Activated T-cell treated with anti-CD3 and anti-CD28 coated beads, Interleukin-2, amount 50 U/mL, for 1 hour (primary cell): Measurements from ENCODE around the gene CTAGE9.
"Not testable (repeated sequence)": the region's sequence is repeated elsewhere in the genome, so short reads cannot be mapped to it uniquely, and the experiment has no call there.

Experiments used
- DNase-seq: peaks from one replicate; pipeline ENCODE4 v3.0.0-alpha.2; 2020

CTAGE9 gene

DNA sequence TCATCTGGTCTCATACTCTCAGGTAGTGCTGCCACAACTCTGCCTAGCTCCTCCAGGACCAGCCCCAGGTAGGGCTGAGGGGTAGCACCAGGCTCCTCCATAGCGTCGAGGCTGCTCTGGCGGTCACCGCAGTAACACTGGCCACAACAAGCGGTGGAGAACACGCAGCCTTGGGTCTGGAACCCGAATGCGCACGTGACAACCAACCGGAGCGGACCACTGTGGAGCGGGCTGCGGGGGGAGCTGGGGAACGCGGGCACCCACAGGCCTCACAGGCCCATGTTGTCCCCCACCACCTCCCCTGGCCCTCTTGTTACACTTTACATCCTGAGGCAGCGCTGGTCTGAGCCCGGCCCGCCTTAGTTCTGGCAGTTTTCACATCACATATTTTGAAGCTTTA is at the start of gene CTAGE9:
CTAGE9 (minus strand) TSS at position 101 of the 400 bp plus-strand sequence; CDS start at position 101, 0 bp downstream.
- DNase-seq: not testable (repeated sequence)

DNA sequence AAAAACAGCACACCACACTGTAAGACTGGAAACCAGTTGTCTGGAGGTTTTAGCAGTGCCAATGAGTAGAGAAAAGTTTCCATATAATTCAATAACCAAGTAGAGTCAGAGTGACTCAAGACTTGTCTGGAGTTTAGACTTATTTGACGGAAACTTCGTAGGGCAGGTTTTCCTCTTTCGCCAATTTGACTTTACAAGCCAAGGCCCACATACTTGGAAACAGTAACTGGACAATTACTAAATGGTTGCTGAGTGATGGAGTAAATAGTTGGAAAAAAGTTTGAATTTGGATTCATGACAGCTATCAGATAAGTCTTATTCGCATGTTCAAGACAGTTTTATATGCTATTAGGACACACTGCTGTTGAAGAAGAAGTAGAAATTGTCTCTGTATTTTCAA is 48.1 kb upstream of the CTAGE9 start:
- no peak for DNase-seq

DNA sequence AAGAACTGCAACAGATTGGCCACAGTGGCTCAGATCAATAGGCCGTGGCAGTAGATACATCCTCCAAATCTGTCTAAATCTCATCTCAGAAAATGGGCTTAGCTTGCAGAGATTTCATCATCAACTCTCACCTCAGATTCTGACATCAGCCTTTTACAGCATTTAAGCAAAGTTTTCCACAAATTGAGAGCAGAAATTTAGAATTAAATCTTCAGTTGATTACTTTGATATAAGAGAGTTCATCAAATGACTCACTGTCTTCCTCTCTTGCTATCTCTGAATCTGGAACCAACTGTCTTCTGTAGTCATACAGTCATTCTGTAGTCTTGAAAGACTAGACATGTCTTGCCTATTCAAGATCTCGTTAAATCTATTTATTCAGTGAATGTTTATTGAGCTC is 45.2 kb upstream of the CTAGE9 start:
- no peak for DNase-seq

- no peak for DNase-seq
Measured at GRCh38 chr6:131755597-131755996, 44.8 kb upstream of the CTAGE9 start.

- no peak for DNase-seq
Measured at GRCh38 chr6:131754715-131755567, 44.1 kb upstream of the CTAGE9 start.

- no peak for DNase-seq
Measured at GRCh38 chr6:131754088-131754487, 43.3 kb upstream of the CTAGE9 start.

DNA sequence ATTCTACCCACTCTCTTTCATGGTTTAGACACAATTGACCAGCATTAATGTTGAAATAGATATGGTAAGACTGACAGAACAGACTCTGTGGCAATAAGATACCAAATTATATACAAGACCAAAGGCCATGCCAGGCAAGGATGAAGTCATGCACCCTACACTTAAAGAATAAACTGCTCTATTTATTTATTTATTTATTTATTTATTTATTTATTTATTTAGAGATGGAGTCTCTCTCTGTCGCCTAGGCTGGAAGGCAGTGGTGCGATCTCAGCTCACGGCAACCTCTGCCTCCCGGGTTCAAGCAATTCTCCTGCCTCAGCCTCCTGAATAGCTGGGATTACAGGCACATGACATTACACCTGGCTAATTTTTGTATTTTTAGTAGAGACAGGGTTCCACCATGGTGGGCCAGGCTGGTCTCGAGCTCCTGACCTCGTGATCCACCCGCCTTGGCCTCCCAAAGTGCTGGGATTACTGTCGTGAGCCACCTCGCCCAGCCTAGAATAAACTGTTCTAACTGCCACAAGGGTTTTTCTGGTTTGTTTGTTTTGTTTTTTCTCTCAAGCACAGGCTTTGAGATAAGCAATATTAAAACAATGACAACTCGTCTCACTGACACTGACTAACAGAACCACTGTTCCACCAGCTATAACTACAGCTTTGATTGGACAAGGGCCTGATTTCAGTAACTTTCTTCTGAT is 40.3 kb upstream of the CTAGE9 start:
- not testable (repeated sequence) for DNase-seq

- DNase-seq: no peak
Measured at GRCh38 chr6:131749023-131749422, 38.2 kb upstream of the CTAGE9 start.

DNA sequence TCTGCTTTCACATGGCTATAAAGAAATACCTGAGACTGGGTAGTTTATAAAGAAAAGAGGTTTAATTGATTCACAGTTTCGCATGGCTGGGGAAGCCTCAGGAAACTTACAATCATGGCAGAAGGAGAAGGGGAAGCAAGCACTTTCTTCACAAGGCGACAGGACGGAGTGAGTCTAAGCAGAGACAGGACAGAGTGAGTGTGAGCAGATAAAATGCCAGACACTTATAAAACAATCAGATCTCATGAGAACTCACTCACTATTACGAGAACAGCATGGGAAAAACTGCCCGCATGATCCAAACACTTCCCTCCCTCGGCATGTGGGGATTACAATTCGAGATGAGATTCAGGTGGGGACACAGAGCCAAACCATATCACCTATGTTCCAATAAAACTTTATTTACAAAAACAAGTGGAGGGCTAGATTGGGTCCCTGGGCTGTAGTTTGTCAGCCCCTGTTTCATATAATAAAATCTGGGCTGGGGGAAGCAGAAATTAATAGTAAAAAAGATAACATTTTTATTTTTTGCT is 37.1 kb upstream of the CTAGE9 start:
- DNase-seq: no peak

DNA sequence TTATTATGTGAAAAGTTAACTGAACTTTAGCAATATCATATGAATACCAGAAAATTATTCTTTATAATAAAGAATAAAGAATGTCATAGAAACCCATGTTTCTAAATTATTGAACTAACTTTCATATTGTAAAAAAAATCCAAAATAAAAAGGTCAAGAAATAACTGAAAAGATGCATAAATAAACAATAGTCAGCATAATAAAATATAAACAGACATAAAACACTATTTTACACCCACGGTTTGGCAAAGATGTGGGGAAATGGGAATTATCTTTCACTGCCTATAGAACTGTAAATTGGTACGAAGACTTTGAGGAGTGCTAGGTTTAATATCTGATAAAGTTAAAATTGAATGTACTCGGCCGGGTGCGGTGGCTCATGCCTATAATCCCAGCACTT is 34.7 kb upstream of the CTAGE9 start:
- DNase-seq: no peak

- DNase-seq: no peak
Measured at GRCh38 chr6:131744432-131745287, 33.8 kb upstream of the CTAGE9 start.

DNA sequence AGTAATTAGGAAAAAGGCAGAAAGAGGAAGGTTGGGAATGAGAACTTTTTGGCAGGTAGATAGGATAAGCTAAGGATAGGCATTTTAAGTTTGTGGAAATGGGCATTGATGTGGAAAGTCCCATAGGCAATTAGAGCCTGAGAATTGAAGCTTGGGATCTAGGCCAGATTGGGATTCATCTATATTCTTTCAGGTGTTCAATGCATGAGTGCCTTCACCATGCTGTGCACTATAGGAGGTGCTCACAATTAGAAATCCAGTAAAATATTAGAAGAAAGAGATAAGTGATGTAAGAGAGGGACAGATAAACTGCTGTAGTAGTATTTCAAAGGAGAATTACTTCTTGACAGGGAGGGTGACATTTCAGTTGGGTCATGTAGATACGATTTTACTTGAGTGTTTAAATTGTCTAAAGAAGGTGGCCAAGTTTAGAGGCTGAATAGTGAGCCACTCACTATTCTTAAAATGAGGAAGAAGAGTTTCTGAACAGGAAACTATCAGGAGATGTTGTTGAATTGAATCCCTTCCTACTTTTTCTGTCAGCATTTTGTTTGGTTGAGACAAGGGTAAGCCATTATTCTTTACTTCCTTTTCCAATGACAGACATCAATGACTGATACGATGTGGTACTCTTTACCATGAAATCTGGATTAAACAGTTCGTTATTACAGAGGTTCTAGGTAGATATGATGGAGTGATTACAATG is 31.0 kb upstream of the CTAGE9 start:
- no peak for DNase-seq

- DNase-seq: no peak
Measured at GRCh38 chr6:131740161-131740560, 29.3 kb upstream of the CTAGE9 start.

- no peak for DNase-seq
Measured at GRCh38 chr6:131739136-131739535, 28.3 kb upstream of the CTAGE9 start.

GRCh38 chr6:131736811-131737210 is 26.0 kb upstream of the CTAGE9 start:
- no peak for DNase-seq

DNA sequence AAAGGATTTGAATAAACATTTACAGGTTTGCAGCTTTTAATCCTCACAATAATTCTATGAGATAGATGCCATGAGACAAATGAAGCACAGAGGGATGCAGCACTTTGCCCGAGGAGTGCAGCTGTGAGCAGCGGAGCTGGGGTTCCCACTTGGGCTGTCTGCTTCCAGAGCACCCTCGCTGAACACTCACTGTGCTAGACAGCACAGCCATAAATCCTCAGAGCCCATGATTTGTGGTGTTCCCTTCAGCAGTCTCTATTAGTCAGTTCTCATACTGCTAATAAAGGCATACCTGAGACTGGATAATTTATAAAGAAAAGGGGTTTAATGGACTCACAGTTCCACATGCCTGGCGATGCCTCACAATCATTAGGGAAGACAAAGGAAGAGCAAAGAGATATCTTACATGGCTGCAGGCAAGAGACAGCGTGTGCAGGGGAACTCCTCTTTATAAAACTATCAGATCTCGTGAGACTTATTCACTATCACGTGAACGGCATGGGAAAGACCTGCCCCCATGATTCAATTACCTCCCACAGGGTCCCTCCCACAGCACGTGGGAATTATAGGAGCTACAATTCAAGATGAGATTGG is 25.3 kb upstream of the CTAGE9 start:
- no peak for DNase-seq

GRCh38 chr6:131733376-131734016 is 22.7 kb upstream of the CTAGE9 start:
- no peak for DNase-seq

DNA sequence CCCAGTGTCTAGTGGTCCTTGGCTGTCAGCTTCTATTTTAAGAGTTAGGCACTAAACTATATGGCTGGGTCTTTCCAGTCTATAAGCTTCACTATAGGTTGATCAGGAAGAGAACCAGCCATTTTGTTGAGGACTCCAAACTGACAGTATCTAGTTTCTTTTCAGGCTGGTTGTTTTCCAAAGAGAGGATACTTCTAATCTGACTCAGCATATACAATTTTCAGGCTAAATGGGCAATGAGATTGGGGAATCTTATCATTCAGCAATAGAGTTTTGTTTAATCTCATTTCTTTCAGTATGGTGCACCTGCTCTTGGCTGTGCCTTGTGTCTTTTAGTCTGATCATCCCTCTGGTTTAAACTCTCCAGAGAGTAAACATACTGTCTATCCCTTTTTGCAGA is 20.4 kb upstream of the CTAGE9 start:
- no peak for DNase-seq

DNA sequence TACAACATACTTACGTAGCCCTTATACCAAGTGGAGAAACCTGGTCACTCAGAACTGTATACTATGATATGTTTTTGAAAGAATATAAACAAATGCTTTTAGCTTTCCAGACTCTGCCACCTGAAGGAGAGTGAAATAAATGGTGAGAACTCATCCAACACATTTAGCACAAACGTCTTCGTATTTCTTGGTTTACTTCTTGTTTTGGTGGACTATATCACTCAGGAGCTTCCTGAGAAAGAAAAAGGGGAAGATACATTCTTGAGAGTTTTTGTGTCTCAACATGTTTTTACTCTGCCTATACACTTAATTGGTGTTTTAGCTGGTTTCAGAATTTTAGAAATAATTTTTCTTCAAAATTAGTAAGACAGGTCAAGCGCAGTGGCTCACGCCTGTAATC is 19.4 kb upstream of the CTAGE9 start:
- no peak for DNase-seq

DNA sequence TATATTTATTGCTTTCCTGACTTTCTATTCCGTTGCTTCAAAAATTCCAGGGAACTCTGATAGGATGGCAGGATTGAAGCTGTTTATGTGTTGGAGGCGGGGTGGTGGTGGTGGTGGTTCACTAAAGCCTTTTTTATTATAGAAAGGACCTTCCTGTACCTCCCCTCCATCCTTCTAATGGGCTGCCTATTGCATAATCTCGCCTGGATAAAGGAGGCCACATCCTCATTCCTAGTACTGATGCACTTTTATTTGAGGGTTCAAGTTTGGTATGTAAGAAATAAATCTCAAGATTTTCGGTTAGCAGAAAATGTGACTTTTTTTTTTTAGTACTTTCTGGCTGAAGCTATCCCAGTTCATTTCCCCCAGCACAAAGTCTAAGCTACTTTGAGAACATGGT is 18.7 kb upstream of the CTAGE9 start:
- DNase-seq: no peak

DNA sequence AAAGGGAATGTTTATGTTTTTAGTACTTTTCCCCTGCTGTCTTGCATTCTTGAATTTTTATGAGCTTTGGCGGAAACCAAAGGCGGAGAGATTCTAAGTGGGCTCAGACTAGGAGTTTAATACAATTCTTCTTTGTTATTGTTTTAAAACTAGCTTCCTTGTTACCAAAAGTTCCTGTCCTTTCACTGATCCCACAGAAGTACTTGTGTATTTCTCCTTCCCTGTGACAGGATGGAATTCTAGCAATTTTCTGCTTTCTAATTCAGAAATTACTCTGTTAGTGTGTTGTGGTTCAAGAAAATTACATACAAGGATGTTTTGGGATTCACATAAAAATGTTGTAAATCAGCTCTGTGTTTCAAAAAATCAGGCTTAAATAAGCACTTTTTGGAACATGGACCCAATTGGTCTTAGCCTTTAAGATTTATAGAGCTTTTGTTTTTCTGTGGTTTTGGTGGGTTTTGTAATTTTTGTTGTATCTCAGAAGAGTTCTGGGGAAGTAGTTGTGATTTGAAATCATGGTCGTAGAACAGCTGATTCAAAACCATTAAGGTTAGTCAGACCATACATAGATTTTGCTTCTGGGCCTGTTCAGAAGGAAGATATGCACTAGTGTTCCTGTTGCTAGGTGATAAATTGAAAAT is 17.6 kb upstream of the CTAGE9 start:
- DNase-seq: no peak
